Jurkat, Clone E6-1 (cell line): ENCODE data around the gene RNF13.
"Not testable (repeated sequence)": the region's sequence is repeated elsewhere in the genome, so short reads cannot be mapped to it uniquely, and the experiment has no call there.

Experiments used
- DNase-seq: peaks from one replicate; pipeline ENCODE4 v3.0.0-alpha.2; 2011; ENCODE audit warnings: low read depth, low spot score
- H3K4me3 ChIP-seq: 2 replicates; pipeline ENCODE4 v1.5.1; 2011; ENCODE audit warnings: mild to moderate bottlenecking, low read length, control low read depth, moderate library complexity

The RNF13 gene

DNA sequence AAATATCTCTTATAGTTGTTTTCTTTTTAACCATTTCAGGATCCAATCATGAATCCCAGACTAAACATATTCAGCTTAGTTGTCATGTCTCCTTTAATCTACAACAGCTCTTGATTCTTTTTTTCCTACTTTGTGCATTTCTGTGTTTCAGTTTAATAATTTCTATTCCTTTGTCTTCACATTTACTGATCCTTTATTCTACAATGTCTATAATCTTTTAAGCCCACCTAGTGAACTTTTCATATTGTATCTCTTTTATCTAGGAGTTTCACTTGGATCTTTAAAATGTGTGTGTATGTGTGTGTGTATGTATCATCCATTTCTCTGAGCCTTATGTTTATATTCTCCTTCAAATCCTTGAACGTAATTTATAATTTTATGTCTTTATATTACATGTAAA is 70.1 kb downstream of the RNF13 start:
- H3K4me3 ChIP-seq = no peak overlapping the region
- DNase-seq = no peak

DNA sequence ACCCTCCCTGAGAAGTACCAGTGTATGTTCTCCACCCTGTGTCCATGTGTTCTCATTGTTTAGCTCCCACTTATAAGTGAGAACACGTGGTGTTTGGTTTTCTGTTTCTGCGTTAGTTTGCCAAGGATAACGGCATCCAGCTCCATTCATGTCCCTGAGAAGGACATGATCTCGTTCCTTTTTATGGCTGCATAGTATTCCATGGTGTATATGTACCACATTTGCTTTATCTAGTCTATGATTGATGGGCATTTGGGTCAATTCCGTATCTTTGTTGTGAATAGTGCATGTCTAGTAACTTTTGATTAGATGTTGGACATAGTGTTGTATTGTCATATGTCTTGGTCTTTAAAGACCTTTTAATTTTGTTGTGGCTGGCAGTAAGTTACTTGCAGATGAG is 70.8 kb downstream of the RNF13 start:
- H3K4me3 ChIP-seq, DNase-seq: not testable (repeated sequence)

DNA sequence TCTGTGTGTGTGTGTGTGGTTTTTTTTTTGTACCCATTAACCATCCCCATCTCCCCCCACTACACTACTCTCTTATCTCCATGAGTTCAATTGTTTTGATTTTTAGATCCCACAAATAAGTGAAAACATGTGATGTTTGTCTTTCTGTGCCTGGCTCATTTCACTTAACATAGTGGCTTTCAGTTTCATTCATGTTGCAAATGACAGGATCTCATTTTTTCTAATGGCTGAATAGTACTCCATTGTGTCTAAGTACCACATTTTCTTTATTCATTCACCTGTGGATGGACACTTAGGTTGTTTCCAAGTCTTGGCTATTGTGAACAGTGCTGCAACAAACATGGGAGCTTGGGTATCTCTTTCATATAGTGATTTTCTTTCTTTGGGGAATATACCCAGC is 71.8 kb downstream of the RNF13 start:
- H3K4me3 ChIP-seq, DNase-seq: not testable (repeated sequence)

DNA sequence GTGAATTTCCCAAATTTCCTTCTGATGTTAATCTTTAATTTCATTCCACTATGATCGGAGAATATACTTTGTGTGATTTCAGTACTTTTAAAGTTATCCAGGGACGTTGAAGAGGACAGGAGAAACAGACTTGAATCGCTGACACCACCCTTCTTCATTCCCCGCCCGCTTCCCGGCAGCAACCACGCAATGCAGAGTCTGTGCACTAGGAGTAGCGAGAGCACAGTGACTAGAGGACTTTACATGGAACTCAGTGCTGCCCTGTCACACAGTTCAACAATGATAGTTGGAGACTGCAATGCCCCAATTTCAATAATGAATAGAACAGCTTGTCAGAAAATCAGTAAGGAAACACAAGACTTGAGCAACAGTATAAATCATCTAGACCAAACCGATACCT is 73.9 kb downstream of the RNF13 start:
- H3K4me3 ChIP-seq = no peak overlapping the region
- no peak for DNase-seq

DNA sequence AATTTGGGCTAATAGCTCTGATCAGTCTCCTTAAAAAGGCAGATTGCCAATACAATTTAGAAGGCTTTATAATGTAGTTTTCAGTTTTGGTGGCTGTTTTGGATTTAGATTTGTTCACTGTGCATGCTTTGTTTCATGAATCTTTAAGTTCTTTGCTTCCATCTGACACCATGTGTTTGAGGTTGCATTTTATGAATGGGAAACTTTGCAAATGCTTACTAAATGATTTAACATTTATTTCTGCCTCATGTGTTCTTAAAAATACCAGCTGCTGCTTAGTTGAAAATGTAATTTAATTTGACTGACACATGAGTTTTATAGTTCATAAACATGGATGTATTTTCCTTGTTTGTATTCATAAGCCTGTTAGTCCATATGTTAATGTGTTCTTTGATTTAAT is 78.6 kb downstream of the RNF13 start:
- no peak overlapping the region for H3K4me3 ChIP-seq
- DNase-seq = no peak

DNA sequence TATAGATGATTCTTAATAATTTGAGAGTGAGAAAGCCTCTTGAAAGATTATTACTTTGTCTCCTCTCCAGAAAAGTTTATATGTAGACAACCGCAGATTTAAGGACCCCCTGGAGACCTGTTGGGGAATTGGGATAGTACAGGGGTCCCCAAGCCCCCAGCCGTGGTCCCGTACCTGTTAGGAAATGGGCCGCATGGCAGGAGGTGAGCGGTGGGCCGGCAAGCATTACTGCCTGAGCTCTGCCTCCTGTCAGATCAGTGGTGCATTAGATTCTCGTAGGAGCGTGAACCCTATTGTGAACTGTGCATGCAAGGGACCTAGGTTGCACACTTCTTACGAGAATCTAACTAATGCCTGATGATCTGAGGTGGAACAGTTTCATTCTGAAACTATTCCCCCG is 79.4 kb downstream of the RNF13 start:
- no peak overlapping the region for H3K4me3 ChIP-seq
- no peak for DNase-seq

DNA sequence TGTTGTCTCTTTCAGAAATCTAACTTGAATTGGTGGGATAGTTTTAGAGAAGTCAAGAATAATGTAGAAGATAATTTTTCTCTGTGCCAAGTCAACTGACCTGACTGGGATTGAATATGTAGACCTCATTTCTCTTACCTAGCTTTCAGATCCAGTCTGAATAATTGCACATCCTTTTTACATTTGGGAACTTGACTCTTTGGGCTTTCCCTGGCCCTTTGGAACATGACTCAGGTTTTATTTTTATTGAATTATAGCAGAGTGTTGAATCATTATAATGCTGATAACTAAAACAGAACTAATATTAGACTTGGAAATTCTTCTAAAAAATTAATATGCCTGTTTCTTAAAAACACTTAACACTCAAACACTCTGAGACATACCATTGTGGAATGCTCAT is 81.2 kb downstream of the RNF13 start:
- DNase-seq = no peak
- H3K4me3 ChIP-seq = no peak overlapping the region

DNA sequence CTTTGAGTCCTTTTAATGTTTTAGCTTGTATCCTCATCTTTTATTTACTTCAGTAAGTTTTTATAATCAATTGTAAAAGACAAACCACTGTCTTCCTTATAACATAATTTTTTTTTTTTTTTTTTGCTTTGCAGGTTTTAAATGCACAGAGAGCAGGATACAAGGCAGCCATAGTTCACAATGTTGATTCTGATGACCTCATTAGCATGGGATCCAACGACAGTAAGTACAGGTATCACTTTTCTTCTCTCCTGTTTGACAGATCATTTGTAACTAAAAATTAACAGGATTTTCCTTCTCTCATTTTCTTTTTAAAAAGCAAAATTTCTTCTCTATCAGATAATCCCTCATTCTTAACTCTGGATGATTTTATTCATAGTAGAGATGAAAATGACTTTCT is 82.3 kb downstream of the RNF13 start:
- H3K4me3 ChIP-seq = no peak overlapping the region
- no peak for DNase-seq

DNA sequence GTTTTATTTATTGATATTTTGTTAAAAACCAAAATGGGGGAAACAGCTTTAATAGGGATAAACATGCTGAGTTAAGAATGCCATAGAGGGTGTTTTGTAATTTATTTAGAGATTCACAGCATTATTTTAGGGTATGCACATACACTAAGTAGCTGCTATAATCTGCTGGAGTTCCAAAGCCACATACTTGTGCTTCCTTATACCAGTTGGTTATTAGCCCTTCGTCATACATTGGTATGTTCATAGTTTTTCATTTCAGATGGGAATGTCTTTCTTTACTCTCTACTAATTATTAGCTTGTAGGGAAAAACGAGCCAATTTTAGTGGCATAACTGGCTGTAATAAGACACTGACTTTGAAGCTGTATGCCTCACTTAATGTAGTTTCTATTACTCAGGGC is 82.8 kb downstream of the RNF13 start:
- no peak for DNase-seq
- no peak overlapping the region for H3K4me3 ChIP-seq

DNA sequence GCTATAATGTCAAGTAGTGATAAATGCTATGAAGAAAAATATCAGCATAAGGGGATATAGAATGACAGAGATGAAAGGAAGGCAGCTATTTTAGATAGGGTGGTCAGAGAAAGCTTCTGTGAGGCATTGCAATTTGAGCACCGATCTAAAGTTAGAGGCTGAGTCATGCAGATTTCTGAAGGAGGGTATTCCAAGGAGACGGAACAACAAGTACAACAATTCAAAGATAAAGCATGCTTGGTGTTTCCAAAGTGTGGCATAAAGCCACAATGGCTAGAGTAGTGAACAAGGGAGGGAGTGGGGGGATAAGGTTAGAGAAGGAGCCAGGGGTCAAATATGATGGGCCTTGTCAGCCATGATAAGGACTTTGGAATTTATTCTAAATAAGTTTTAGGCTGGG is 85.8 kb downstream of the RNF13 start:
- DNase-seq = no peak
- no peak overlapping the region for H3K4me3 ChIP-seq

DNA sequence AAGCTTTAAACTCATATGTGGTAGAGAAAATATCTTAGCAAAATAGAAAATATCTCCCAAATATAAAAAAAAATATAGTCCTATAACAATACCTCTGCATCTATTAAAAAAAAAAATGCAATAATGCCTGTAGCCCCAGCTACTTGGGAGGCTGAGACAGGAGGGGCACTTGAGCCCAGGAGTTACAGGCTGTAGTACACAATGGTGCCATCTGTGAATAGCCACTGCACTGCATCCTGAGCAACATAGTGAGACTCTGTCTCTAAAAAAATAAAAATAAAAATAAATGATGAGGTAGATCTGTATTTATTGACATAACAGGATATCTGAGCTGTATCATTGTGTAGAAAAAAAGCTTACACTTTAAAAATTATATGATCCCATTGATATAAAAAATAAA is 87.3 kb downstream of the RNF13 start:
- DNase-seq = no peak
- H3K4me3 ChIP-seq = no peak overlapping the region

DNA sequence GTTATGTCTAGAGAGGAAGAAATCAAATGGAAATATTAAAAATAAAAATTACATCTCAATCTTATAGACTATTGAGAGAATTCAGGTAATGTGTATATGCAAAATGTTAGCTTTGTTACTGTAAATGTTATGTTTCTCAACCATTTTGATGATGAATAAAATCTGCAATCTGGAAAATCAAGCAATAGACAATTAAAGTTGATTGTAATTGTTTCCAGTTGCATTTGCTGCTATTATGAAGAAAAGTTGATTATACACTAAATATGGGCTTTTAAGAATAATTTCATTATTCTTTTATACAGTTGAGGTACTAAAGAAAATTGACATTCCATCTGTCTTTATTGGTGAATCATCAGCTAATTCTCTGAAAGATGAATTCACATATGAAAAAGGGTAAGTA is 88.8 kb downstream of the RNF13 start:
- no peak for DNase-seq
- H3K4me3 ChIP-seq = no peak overlapping the region

DNA sequence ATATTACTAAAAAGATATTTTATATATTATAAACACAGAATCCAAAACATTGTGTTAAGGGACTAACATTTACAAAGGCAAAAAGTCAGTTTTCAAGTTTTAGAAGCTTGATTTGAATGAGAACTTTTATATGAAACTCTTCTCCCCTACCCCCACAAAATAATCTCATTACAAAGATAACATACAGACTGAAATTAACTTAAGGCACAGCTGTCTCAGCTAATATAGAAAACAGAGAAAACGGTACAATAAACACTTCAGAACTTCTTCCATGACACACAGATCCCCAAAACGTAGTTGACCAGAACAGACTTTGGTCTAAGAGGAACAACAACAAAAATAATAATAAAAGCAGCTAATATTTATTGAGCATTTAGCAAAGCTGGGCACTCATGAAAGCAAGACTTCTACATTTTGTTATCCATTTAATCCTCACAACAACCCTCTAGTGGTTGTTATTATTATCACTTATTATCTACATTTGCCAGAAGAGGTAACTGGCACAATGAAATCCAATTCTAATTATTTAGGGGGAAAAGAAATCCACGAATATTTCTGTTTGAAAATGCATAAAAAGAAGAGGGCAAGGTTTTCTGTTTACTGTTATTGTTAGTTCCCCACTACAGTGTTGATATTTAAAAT is 89.6 kb downstream of the RNF13 start:
- DNase-seq = no peak
- H3K4me3 ChIP-seq = no peak overlapping the region

DNA sequence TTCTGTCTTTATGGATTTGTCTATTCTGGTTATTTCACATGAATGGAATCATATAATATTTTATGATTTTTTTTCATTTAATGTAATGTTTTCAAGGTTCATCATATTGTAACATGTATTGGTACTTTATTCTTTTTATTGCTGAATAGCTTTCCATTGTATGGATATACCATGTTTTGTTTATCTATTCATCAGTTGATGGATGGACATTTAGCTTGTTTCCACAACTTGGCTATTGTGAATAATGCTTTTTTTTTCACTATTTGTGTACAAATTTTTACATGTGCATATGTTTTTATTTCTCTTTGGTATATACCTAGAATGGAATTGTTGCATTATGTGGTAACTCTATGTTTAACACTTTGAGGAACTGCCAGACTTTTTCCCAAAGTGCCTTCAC is 93.0 kb downstream of the RNF13 start:
- H3K4me3 ChIP-seq = no peak overlapping the region

DNA sequence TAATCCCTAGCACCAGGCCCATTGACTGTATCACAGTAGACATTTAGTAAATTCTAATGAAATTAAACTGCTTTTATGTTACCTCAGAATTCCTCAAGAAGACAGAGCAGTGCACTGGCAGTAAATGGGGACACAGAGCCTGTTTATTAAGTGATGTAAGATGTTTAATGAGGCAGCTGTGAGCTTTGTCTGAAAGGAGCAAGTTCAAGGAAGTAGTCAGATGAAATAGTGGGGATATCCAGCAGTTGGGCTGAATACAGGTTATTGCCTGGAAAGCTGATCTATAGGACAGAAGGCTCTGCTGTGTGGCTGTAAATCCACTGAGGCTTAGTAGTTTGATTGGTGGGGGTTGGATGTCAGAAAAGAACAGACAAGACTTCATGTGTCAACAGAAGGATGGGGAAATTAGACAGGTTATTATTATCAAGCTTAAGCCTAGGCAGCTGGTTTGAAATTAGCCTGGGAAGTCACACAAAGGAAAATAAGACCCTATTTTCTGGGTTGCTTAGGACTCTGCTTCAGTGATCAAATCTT is 95.5 kb downstream of the RNF13 start:
- DNase-seq = no peak
- no peak overlapping the region for H3K4me3 ChIP-seq

More for the DNA sequence above, 93.0 kb downstream of the RNF13 start:
- no peak for DNase-seq

DNA sequence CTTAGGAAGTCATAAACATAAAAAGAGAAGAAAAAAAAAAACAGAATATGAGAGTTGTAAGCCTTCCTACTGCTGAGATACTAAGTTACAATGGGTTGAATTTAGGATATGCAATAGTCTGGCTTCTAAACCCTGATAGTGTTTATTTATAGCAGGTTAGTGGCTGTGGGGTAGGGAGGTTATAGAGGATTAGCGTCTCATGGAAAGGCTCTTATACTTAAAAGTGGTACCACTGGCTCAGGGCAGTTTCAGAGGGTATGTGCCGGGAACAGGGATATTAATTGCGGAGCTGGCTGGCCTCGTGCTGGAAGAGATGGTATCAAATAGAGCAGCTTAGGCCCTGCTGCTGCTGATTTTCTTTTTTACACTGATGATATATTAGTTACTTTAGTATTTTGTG is 96.9 kb downstream of the RNF13 start:
- no peak for DNase-seq

DNA sequence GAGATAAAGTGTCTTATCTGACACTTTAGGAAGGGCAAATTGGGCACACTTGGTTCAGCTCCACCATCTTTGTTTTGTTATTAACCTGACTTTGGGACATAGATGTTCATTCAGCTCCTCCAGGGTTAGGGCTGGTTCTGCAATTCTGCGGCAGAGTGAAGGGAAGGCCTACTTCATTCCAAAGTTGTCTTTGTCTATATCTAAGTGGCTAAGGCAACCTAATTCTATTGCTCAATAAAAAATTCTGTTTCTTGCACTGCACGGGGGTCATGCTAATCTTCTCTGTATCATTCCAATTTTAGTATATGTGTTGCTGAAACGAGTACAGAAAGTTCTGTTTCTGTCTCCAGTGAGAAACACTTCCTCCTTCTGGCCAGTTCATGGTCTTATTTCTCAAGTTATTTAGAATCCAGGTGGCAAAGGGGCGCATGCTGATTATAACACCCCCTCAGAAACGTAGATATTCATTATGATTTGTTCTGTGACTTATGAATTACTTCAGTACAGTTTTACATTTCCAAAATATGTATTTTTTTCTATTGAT is 104.2 kb downstream of the RNF13 start:
- no peak for DNase-seq
- no peak overlapping the region for H3K4me3 ChIP-seq

More for the DNA sequence above, 96.9 kb downstream of the RNF13 start:
- no peak overlapping the region for H3K4me3 ChIP-seq

DNA sequence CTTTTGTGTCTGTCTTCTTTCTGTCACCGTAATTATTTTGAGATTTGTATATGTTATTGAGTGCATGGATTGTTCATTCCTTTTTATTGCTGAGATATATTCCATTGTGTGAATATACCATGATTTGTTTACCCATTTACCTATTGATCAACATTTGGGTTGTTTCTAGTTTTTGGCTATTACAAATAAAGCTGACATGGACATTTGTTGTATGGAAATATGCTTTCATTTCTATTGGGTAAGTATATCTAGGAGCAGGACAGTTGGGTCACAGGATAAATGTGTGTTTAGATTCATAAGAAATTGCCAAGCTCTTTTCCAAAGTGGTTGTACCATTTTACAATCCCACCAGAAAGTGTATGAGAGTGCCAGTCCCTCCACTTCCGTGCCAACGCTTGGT is 106.5 kb downstream of the RNF13 start:
- H3K4me3 ChIP-seq = no peak overlapping the region
- DNase-seq = no peak

DNA sequence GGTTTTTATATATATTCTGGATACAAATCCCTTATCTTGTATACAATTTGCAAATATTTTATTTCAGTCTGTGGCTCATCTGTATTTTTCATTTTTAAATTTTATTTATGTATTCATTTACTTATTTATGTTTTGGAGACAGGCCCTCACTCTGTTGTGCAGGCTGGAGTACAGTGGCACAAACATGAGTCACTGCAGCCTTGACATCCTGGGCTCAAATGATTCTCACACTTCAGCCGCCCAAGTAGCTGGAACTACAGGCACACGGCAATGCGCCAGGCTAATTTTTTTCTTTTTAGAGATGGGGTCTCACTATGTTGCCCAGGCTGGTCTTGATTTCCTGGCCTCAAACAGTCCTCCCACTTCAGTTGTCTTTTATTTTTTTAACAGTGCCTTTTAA is 107.1 kb downstream of the RNF13 start:
- no peak for DNase-seq
- H3K4me3 ChIP-seq = no peak overlapping the region

DNA sequence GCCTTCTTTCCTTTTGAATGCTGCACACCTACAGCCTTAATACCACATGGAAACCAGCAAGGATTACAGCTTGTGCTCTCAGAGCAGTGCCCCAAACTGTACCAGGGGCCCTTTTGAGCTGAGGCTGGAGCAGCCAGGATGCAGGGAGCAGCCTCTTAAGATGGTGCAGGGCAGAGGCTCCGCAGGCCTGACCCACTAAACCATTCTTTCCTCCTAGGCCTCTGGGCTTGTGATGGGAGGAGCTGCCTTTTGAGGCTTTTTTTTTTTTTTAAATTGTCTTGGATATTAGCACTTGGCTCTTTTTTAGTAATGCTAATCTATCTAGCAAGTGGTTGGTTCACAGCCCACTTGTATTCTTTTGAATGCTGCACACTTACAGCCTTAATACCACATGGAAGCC is 120.0 kb downstream of the RNF13 start:
- no peak for DNase-seq
- H3K4me3 ChIP-seq = no peak overlapping the region

DNA sequence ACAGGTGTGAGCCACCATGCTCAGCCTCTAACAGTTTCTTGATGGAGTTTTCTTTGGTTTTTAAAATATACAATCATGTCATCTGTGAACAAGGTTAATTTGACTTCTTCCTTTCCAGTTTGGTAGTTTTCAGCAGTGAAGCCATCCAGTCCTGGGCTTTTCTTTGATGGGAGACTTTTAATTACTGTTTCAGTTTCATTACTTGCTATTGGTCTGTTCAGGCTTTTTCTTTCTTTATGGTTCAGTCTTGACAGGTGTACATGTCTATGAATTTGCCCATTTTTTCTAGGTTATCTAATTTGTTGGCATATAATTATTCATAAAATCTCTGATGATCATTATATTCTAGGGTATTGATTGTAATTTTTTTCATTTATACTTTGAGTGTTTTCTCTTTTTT is 120.8 kb downstream of the RNF13 start:
- no peak overlapping the region for H3K4me3 ChIP-seq
- DNase-seq = no peak
